ENCODE measurements around the gene LIN9. TPM values are rescaled to one million over a fixed set of nuclear protein-coding genes. Genes with fewer than 3 reads are reported as not detected.

LIN9 gene
- total and polyA plus RNA-seq, 2 experiments from 2014 or later, result 11.8 to 16.9 TPM

GRCh38 chr1:226306425-226306824 lies 2.5 kb downstream of the LIN9 start:
- Mint-ChIP-seq H3K4me3 (no peak overlapping the region), H3K27me3 (ENCODE audit: insufficient read depth, low read depth, poor library complexity) (peaks cover 18% of the 10 kb centered on the region), H3K4me1 (peaks cover 48% of the 10 kb centered on the region), H3K27ac (peak overlapping the region; percentile 74; the same call in 1 of the 2 replicates), H3K9me3 (no peaks in the 10 kb centered on the region), H3K36me3 (ENCODE audit: low read depth) (peaks cover 2% of the 10 kb centered on the region; the same call in 2 of the 3 replicates)
- no peak overlapping the region for H3K4me2 ChIP-seq
- no peak for TF ChIP-seq POLR2AphosphoS5 (IDR thresholded peaks at IDR 0.05; ENCODE audit: low read depth)
- no peak for TF ChIP-seq ZNF114 (CRISPR knock-in tag; IDR thresholded peaks at IDR 0.05)
- no peak for TF ChIP-seq CTCF (conservative IDR thresholded peaks at IDR 0.05; ENCODE audit: low read depth in 2 of 2)
- no peak for TF ChIP-seq EZH2 (IDR thresholded peaks at IDR 0.05; ENCODE audit: low read depth, unreplicated experiment)
- TF ChIP-seq ZNF462 (CRISPR knock-in tag; IDR thresholded peaks at IDR 0.05), result no peak
- no peak for TF ChIP-seq ZNF331 (CRISPR knock-in tag; IDR thresholded peaks at IDR 0.05; ENCODE audit: low read depth)
- TF ChIP-seq NANOG (IDR thresholded peaks at IDR 0.05; ENCODE audit: borderline replicate concordance), result no peak
- no peak for TF ChIP-seq STAT1 (IDR thresholded peaks at IDR 0.05; ENCODE audit: unreplicated experiment)
- TF ChIP-seq EZH2phosphoT487 (IDR thresholded peaks at IDR 0.05; ENCODE audit: unreplicated experiment), result no peak
- no peak for TF ChIP-seq REST (IDR thresholded peaks at IDR 0.05; ENCODE audit: unreplicated experiment)
- no peak for TF ChIP-seq CREB1 (CRISPR knock-in tag; IDR thresholded peaks at IDR 0.05; ENCODE audit: low read depth)
- no peak for TF ChIP-seq ETS1 (IDR thresholded peaks at IDR 0.05)
- no peak for TF ChIP-seq JUNB (IDR thresholded peaks at IDR 0.05; ENCODE audit: unreplicated experiment)
- H3K27ac ChIP-seq (ENCODE audit: low read depth), result no peak overlapping the region
- ATAC-seq (no peak), DNase-seq (ENCODE audit: low spot score) (no peak)
- H3K36me3 ChIP-seq (ENCODE audit: insufficient read depth), result no peaks in the 10 kb centered on the region
- H3K79me2 ChIP-seq (replicated peaks; ENCODE audit: insufficient read depth), result peaks cover 71% of the 10 kb centered on the region
- H3K9me2 ChIP-seq (ENCODE audit: insufficient read depth), result no peaks in the 10 kb centered on the region
- H4K20me1 ChIP-seq (replicated peaks; ENCODE audit: insufficient read depth), result peaks cover 11% of the 10 kb centered on the region; the same call in 1 of the 2 replicates
- H3K4me1 ChIP-seq (ENCODE audit: insufficient read depth), result peaks cover 48% of the 10 kb centered on the region
- H2AFZ ChIP-seq, result no peak overlapping the region
- peaks cover 19% of the 10 kb centered on the region for H3K27me3 ChIP-seq (ENCODE audit: insufficient read depth)
- no peak overlapping the region for H3K4me3 ChIP-seq
- no peaks in the 10 kb centered on the region for H3F3A ChIP-seq (replicated peaks; ENCODE audit: low read depth)

Data from GM23338 (cell line).